DOHH2 (cell line): ENCODE measurements around the gene PRSS16.
A peak's percentile ranks its signal among the peaks of the same experiment; 100 is the strongest.

ENCODE experiments used
- H3F3A ChIP-seq: fragments of 200-600 bp; sonication (generic), shearing (Covaris generic); 2 replicates; pipeline ENCODE4 v1.6.0; 2016; ENCODE audit warnings: antibody characterized with exemption, mild to moderate bottlenecking; ENCODE audit not compliant: control insufficient read depth, insufficient read depth
- H3K27ac ChIP-seq: fragments of 200-600 bp; sonication (generic); 2 replicates; pipeline ENCODE4 v1.5.1; 2014; ENCODE audit warnings: low read depth, mild to moderate bottlenecking, low read length, moderate library complexity
- H3K27me3 ChIP-seq: fragments of 200-600 bp; sonication (generic); 2 replicates; pipeline ENCODE4 v1.6.1; 2014; ENCODE audit warnings: mild to moderate bottlenecking, low read length, mixed read lengths; ENCODE audit not compliant: control insufficient read depth
- H3K36me3 ChIP-seq: fragments of 200-600 bp; sonication (generic); 2 replicates; pipeline ENCODE4 v1.6.1; 2014; ENCODE audit warnings: mild to moderate bottlenecking, low read length, moderate library complexity, mixed read lengths; ENCODE audit not compliant: control insufficient read depth
- H3K4me1 ChIP-seq: fragments of 200-600 bp; sonication (generic); 2 replicates; pipeline ENCODE4 v1.6.1; 2014; ENCODE audit warnings: mild to moderate bottlenecking, low read length, mixed read lengths; ENCODE audit not compliant: control insufficient read depth
- H3K4me2 ChIP-seq: fragments of 200-600 bp; sonication (generic); 2 replicates; pipeline ENCODE4 v1.6.0; 2014; ENCODE audit warnings: mild to moderate bottlenecking, low read length, moderate library complexity
- H3K4me3 ChIP-seq: fragments of 200-600 bp; sonication (generic); 2 replicates; pipeline ENCODE4 v1.5.1; 2014; ENCODE audit warnings: mild to moderate bottlenecking, low read length, mixed read lengths
- H3K79me2 ChIP-seq: fragments of 200-600 bp; sonication (generic); 2 replicates; pipeline ENCODE4 v1.6.1; 2014; ENCODE audit warnings: mild to moderate bottlenecking, low read length, mixed read lengths; ENCODE audit not compliant: control insufficient read depth
- H3K9me2 ChIP-seq: fragments of 200-600 bp; sonication (generic); replicated peaks from 2 replicates; pipeline ENCODE4 v1.6.1; 2014; ENCODE audit warnings: mild to moderate bottlenecking, low read length, mixed read lengths; ENCODE audit not compliant: control insufficient read depth
- H3K9me3 ChIP-seq: fragments of 200-600 bp; sonication (generic); 2 replicates; pipeline ENCODE4 v1.6.1; 2014; ENCODE audit warnings: antibody characterized with exemption, low read length, mixed read lengths; ENCODE audit not compliant: control insufficient read depth, insufficient read depth
- H4K20me1 ChIP-seq: fragments of 200-600 bp; sonication (generic); 2 replicates; pipeline ENCODE4 v1.6.0; 2014; ENCODE audit warnings: low read depth, mild to moderate bottlenecking, antibody characterized with exemption, low read length, moderate library complexity; ENCODE audit not compliant: control insufficient read depth, insufficient read depth
- CTCF ChIP-seq: fragments of 200-600 bp; sonication (generic); IDR thresholded peaks from one replicate; pipeline ENCODE4 v1.5.1; 2014; ENCODE audit warnings: antibody characterized with exemption, mild to moderate bottlenecking, low read depth, low read length; ENCODE audit not compliant: poor library complexity, severe bottlenecking
- EZH2phosphoT487 ChIP-seq: fragments of 200-600 bp; sonication (generic); IDR thresholded peaks from 2 replicates; pipeline ENCODE4 v1.6.1; 2017; ENCODE audit warnings: borderline replicate concordance, mild to moderate bottlenecking, antibody characterized with exemption, low read length, moderate library complexity, mixed read lengths

Gene PRSS16

DNA sequence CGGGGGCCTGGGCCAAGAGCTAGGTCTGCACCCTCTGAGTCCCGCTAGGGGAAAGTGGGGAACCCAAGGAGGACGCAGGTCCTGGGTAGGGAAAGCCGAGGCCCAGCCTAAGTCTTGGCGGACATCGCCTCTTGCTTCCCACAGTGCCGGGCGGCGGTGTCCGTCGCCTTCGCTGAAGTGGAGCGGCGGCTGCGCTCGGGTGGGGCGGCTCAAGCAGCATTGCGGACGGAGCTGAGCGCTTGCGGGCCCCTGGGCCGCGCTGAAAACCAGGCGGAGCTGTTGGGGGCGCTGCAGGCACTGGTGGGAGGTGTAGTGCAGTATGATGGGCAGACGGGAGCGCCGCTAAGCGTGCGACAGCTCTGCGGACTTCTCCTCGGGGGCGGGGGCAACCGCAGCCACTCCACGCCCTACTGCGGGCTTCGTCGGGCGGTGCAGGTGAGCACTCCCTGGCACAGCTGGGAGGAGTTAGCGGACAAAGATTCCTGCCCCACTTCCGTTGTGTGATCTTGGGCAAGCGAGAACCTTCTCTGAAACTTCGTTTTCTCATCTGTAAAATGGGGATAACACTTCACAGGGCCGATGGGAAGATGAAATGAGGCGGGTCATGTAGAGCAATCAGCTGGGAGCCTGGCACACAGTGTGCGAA lies 4.2 kb downstream of the PRSS16 start:
- no peaks in the 10 kb centered on the region for H3K9me2 ChIP-seq
- H3K79me2 ChIP-seq = no peaks in the 10 kb centered on the region
- no peaks in the 10 kb centered on the region for H3K36me3 ChIP-seq
- peak overlapping the region; percentile 74 for H3K4me2 ChIP-seq
- TF ChIP-seq EZH2phosphoT487 = no peak
- TF ChIP-seq CTCF = peak; percentile 75
- H3K4me3 ChIP-seq = peak overlapping the region; percentile 98
- no peaks in the 10 kb centered on the region for H3K9me3 ChIP-seq
- H3F3A ChIP-seq = no peaks in the 10 kb centered on the region
- H3K27ac ChIP-seq = 0 out of 2 replicates have a peak overlapping the region, but pooled peaks have one; percentile 31
- peaks cover 12% of the 10 kb centered on the region for H3K4me1 ChIP-seq
- peaks cover 10% of the 10 kb centered on the region; the same call in 1 of the 2 replicates for H3K27me3 ChIP-seq
- H4K20me1 ChIP-seq = no peaks in the 10 kb centered on the region

DNA sequence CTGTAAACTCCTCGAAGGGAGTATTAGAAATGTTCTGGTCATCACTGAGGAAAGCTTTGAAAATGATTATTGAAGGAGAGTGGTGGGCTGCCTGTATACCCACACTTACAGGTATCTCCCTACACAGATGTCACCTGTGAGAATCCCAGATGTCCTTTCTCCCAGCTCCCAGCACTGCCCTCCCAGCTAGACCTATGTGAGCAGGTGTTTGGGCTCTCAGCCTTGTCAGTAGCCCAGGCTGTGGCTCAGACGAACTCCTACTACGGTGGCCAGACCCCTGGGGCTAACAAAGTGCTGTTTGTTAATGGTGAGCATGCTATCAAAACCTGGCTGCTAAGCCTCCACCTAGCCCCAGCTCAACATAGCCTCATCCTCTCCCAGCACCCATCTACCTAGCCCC lies 7.1 kb downstream of the PRSS16 start:
- no peak overlapping the region for H3K4me2 ChIP-seq
- H3K27ac ChIP-seq = no peak overlapping the region
- no peaks in the 10 kb centered on the region for H3K79me2 ChIP-seq
- no peaks in the 10 kb centered on the region for H4K20me1 ChIP-seq
- H3K9me3 ChIP-seq = no peaks in the 10 kb centered on the region
- no peak overlapping the region for H3K4me3 ChIP-seq
- H3K27me3 ChIP-seq = 0 out of 2 replicates have a peak, but pooled peaks cover 4% of the 10 kb centered on the region
- H3K4me1 ChIP-seq = peaks cover 12% of the 10 kb centered on the region
- H3F3A ChIP-seq = no peaks in the 10 kb centered on the region
- TF ChIP-seq EZH2phosphoT487 (no peak), CTCF (no peak)
- no peaks in the 10 kb centered on the region for H3K9me2 ChIP-seq
- H3K36me3 ChIP-seq = no peaks in the 10 kb centered on the region

DNA sequence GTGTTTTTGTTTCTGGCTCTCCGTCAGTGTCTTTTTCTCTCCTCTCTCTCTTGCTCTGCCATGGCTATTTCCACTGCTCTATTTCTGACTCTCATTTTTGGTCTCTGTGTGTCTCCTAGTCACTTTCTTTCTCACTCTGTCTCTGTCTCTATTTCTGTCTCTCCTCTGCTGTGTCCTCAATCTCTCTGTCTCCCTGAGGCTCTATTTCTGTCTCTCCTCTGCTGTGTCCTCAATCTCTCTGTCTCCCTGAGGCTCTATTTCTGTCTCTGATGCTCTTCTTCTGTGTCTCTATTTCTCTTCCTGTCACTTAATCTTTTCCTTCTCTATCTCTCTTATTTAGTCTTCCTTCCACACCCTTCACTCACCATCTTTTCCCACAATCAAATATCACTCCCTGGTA lies 8.4 kb downstream of the PRSS16 start:
- Histone ChIP-seq H3K79me2 (no peaks in the 10 kb centered on the region), H3K9me2 (no peaks in the 10 kb centered on the region), H3K27ac (no peak overlapping the region), H3K9me3 (no peaks in the 10 kb centered on the region), H3K4me1 (peaks cover 7% of the 10 kb centered on the region), H4K20me1 (no peaks in the 10 kb centered on the region), H3K36me3 (no peaks in the 10 kb centered on the region), H3K27me3 (no peaks in the 10 kb centered on the region), H3K4me3 (no peak overlapping the region), H3K4me2 (no peak overlapping the region), H3F3A (no peaks in the 10 kb centered on the region)
- no peak for TF ChIP-seq EZH2phosphoT487
- TF ChIP-seq CTCF = no peak
